NCI-H187 treated with DMSO at 0.1 percent for 48 hours (cell line): ENCODE results near the gene HCN2.

Source experiments
- DNase-seq: peaks from one replicate; lab custom pipeline; 2025; lab: John Stamatoyannopoulos, UW

The HCN2 gene

GRCh38 chr19:589693-590395 is at the start of gene HCN2:
Gene HCN2 (plus strand): TSS chr19:589881. CDS start chr19:589946, 65 bp downstream.
- DNase-seq: no peak

GRCh38 chr19:540867-541637 is 48.6 kb upstream of the HCN2 start:
- no peak for DNase-seq

GRCh38 chr19:541699-542098 is 48.0 kb upstream of the HCN2 start:
- DNase-seq: no peak

- DNase-seq: no peak
These were observed 47.4 kb upstream of the HCN2 start for GRCh38 chr19:542173-542866.

- no peak for DNase-seq
These were observed 45.6 kb upstream of the HCN2 start, which contains the start of gene GZMM for GRCh38 chr19:543910-544608. Gene GZMM (plus strand): TSS chr19:544053. CDS start chr19:544072, 19 bp downstream.

- no peak for DNase-seq
These were observed 42.6 kb upstream of the HCN2 start for GRCh38 chr19:547117-547516.

- no peak for DNase-seq
These were observed 41.6 kb upstream of the HCN2 start for GRCh38 chr19:547836-548720.

GRCh38 chr19:548886-549830 is 40.5 kb upstream of the HCN2 start:
- no peak for DNase-seq

- no peak for DNase-seq
These were observed 34.9 kb upstream of the HCN2 start for GRCh38 chr19:554817-555216.

- DNase-seq: no peak
These were observed 34.2 kb upstream of the HCN2 start for GRCh38 chr19:555474-555808.

- no peak for DNase-seq
These were observed 32.9 kb upstream of the HCN2 start for GRCh38 chr19:556611-557382.

- no peak for DNase-seq
These were observed 30.8 kb upstream of the HCN2 start for GRCh38 chr19:558770-559439.

- no peak for DNase-seq
These were observed 29.6 kb upstream of the HCN2 start for GRCh38 chr19:560121-560520.

- no peak for DNase-seq
These were observed 23.3 kb upstream of the HCN2 start for GRCh38 chr19:566403-566802.

GRCh38 chr19:566844-567243 is 22.8 kb upstream of the HCN2 start:
- no peak for DNase-seq

GRCh38 chr19:567296-567900 is 22.3 kb upstream of the HCN2 start:
- DNase-seq: no peak

GRCh38 chr19:570251-570686 is 19.4 kb upstream of the HCN2 start:
- no peak for DNase-seq

- peak; percentile 43 for DNase-seq
These were observed 18.6 kb upstream of the HCN2 start for GRCh38 chr19:570937-571565.
